Smooth muscle cell (in vitro differentiated cells): ENCODE results near the gene LITAF. TPM values are rescaled to one million over a fixed set of nuclear protein-coding genes. Genes with fewer than 3 reads are reported as not detected.

ENCODE experiments used
- DNase-seq: peaks from one replicate; lab custom pipeline; 2025; ENCODE audit not compliant: unreplicated experiment; lab: John Stamatoyannopoulos, UW
- H2AFZ ChIP-seq: fragments of 200-600 bp; sonication (generic); 2 replicates; pipeline ENCODE4 v1.6.0; 2016; ENCODE audit warnings: antibody characterized with exemption, low read depth, mild to moderate bottlenecking
- H3F3A ChIP-seq: fragments of 200-600 bp; sonication (generic); 2 replicates; pipeline ENCODE4 v1.6.0; 2017; ENCODE audit warnings: antibody characterized with exemption, low read depth
- H3K27ac ChIP-seq: fragments of 200-600 bp; sonication (generic); 2 replicates; pipeline ENCODE4 v1.5.1; 2016; ENCODE audit warnings: low read depth, mild to moderate bottlenecking
- H3K27me3 ChIP-seq: fragments of 200-600 bp; sonication (generic); 2 replicates; pipeline ENCODE4 v1.6.1; 2016; ENCODE audit warnings: low read depth, mild to moderate bottlenecking
- H3K36me3 ChIP-seq: fragments of 200-600 bp; sonication (generic); 2 replicates; pipeline ENCODE4 v1.5.1; 2016; ENCODE audit warnings: low read depth
- H3K4me1 ChIP-seq: fragments of 200-600 bp; sonication (generic); 2 replicates; pipeline ENCODE4 v1.5.1; 2016; ENCODE audit warnings: low read depth
- H3K4me2 ChIP-seq: fragments of 200-600 bp; sonication (generic); 2 replicates; pipeline ENCODE4 v1.6.0; 2016; ENCODE audit warnings: mild to moderate bottlenecking
- H3K4me3 ChIP-seq: fragments of 200-600 bp; sonication (generic); 2 replicates; pipeline ENCODE4 v1.5.1; 2016; ENCODE audit warnings: mild to moderate bottlenecking
- H3K79me2 ChIP-seq: fragments of 200-600 bp; sonication (generic); 2 replicates; pipeline ENCODE4 v1.6.0; 2016; ENCODE audit warnings: low read depth, mild to moderate bottlenecking
- H3K9ac ChIP-seq: fragments of 200-600 bp; sonication (generic); 2 replicates; pipeline ENCODE4 v1.6.0; 2016; ENCODE audit warnings: low read depth
- H3K9me3 ChIP-seq: fragments of 200-600 bp; sonication (generic); replicated peaks from 2 replicates; pipeline ENCODE4 v1.5.1; 2016; ENCODE audit warnings: low read depth
- H4K20me1 ChIP-seq: fragments of 200-600 bp; sonication (generic); 2 replicates; pipeline ENCODE4 v1.6.0; 2016; ENCODE audit warnings: low read depth
- CTCF ChIP-seq: fragments of 200-600 bp; sonication (generic); IDR thresholded peaks from 2 replicates; pipeline ENCODE4 v1.5.1; 2017; ENCODE audit warnings: borderline replicate concordance, mild to moderate bottlenecking, antibody characterized with exemption; ENCODE audit not compliant: insufficient read depth, poor library complexity, severe bottlenecking
- WGBS: methylation state at CpG from one replicate; pipeline ENCODE4 v1.1.7; 2016; ENCODE audit warnings: low lambda C conversion rate; 5-methylcytosine and 5-hydroxymethylcytosine counted together
- polyA plus RNA-seq: library from polyadenylated mRNA; unstranded; fragments of >200 nt; fragmentation: Nextera tagmentation; extraction: Ambion mirVana; gene quantifications from 2 replicates; pipeline ENCODE4 v1.2.1, GENCODE V29; 2016
- total RNA-seq: library from RNA; depleted of rRNA; stranded (reverse); fragments of >200 nt; gene quantifications from 2 replicates; pipeline ENCODE4 v1.2.3, GENCODE V29; 2014

The LITAF gene
- total and polyA plus RNA-seq, 2 experiments from 2014 or later: 40.4 to 72.6 TPM

- Histone ChIP-seq H4K20me1 (peaks cover 93% of the 10 kb centered on the region), H3K27ac (no peak overlapping the region), H3K79me2 (peaks cover 86% of the 10 kb centered on the region), H2AFZ (no peak overlapping the region), H3K4me3 (no peak overlapping the region), H3K4me1 (peaks cover 1% of the 10 kb centered on the region), H3K9ac (no peak overlapping the region), H3K9me3 (no peaks in the 10 kb centered on the region), H3K27me3 (no peaks in the 10 kb centered on the region), H3K36me3 (no peaks in the 10 kb centered on the region), H3F3A (no peaks in the 10 kb centered on the region), H3K4me2 (no peak overlapping the region)
- WGBS: 86% methylated on average over 9 of the region's 9 CpGs
- DNase-seq: no peak
- TF ChIP-seq CTCF: no peak
These were observed 10.1 kb downstream of the LITAF start for GRCh38 chr16:11576427-11577289.

DNA sequence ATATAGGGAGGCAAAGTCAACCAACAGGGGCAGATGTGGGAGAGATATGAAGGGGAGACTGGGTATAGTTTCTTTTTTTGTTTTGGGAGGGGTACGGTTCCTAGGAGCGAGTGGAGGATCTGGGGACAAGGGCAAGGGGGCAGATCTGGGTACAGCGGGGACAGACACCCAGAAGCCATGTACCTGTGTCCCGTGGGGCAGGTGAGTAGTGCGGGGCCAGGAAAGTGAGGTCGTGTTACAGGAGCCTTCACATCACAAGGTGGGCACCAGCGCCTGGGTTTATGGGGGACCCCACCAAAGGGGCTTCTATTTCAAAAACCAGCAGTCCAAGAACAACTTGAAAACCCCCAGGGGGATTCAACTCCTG is 11.5 kb downstream of the LITAF start:
- no peak for TF ChIP-seq CTCF
- peaks cover 83% of the 10 kb centered on the region for H3K79me2 ChIP-seq
- 99% methylated on average over 7 of the region's 7 CpGs for WGBS

DNA sequence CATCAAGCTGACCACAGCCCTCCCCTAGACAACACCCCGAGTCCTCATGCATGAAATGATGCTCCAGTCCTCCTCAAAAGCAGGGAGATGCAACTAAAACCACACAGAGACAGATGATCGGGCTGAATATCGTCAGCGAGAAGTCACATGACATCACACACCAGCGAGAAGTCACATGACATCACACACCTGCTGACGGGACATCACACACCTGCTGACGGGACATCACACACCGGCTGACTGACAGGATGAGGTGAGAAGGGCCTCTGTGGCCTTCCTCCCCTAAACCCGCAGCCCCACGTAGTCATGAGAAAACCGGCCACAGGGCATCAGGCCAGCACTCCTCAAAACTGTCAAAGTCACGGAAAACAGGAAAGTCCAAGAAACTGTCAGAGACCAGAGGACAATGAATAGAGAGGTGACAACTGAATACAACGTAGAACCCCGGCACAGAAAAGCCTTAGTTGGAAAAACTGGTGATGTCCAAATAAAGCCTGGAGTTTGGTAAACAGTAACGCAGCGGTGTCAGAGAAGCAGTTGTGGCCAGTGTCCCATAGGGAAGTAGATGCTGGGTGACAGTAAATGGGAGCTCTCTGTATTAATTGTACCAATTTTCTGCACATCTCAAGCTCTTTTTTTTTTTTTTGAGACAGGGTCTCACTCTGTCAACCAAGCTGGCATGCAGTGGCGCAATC is 14.3 kb downstream of the LITAF start:
- H3K4me3 ChIP-seq: no peak overlapping the region
- no peak overlapping the region for H3K9ac ChIP-seq
- no peaks in the 10 kb centered on the region for H3F3A ChIP-seq
- H3K27ac ChIP-seq: no peak overlapping the region
- H3K4me2 ChIP-seq: no peak overlapping the region
- no peak for DNase-seq
- H3K9me3 ChIP-seq: no peaks in the 10 kb centered on the region
- H2AFZ ChIP-seq: no peak overlapping the region
- WGBS: 92% methylated on average over 17 of the region's 17 CpGs
- H3K4me1 ChIP-seq: no peaks in the 10 kb centered on the region
- no peaks in the 10 kb centered on the region for H3K27me3 ChIP-seq
- H4K20me1 ChIP-seq: peaks cover 97% of the 10 kb centered on the region
- peaks cover 88% of the 10 kb centered on the region for H3K79me2 ChIP-seq
- no peaks in the 10 kb centered on the region for H3K36me3 ChIP-seq
- no peak for TF ChIP-seq CTCF

More for the DNA sequence above, 11.5 kb downstream of the LITAF start:
- peaks cover 93% of the 10 kb centered on the region for H4K20me1 ChIP-seq
- no peak overlapping the region for H3K27ac ChIP-seq
- H2AFZ ChIP-seq: no peak overlapping the region
- H3K4me3 ChIP-seq: no peak overlapping the region
- H3K4me2 ChIP-seq: no peak overlapping the region
- no peaks in the 10 kb centered on the region for H3K4me1 ChIP-seq
- no peak overlapping the region for H3K9ac ChIP-seq
- no peak for DNase-seq
- no peaks in the 10 kb centered on the region for H3K27me3 ChIP-seq
- H3K9me3 ChIP-seq: no peaks in the 10 kb centered on the region
- no peaks in the 10 kb centered on the region for H3F3A ChIP-seq
- no peaks in the 10 kb centered on the region for H3K36me3 ChIP-seq
